NCI-H774 (cell line): ENCODE measurements around the gene VRK3.
"Not testable (repeated sequence)": the region's sequence is repeated elsewhere in the genome, so short reads cannot be mapped to it uniquely, and the experiment has no call there.

Source experiments
- DNase-seq: peaks from one replicate; lab custom pipeline; 2025; lab: John Stamatoyannopoulos, UW

VRK3 gene

DNA sequence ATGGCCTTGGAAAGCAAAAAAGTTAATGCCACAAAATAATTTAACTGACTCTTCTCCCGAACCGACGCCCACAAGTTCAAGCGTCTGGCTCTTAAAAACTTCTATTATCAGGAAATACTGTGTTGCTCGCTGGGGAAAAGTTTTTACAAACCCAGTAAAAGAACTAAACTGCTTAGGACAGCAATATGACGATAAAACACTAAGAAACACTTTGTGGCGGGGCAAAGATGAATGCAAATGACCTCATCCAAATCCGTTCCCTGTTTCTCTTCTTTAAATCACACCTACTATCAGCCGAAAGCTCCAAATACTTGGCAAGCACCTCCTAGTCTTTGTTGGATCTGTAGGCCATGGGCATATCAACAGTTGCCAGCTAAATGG, 69.1 kb downstream of the VRK3 start:
- no peak for DNase-seq

DNA sequence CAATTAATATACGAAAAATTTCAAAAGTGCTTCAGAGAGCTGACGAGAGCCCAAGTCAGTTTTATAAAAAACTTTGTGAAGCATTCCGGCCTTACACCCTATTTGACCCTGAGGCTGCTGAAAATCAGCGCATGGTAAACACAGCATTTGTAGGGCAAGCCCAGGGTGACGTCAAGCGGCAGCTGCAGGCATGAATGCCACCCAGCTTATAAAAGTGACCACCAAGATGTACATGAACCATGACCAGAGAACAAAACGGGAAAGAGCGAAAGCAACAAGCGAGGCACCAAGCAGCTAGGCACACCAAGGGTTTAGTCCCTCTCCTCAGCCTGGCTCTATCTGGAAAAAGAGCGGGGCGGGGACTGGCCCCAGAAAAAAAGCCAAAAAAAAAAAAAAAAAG, 70.2 kb downstream of the VRK3 start:
- DNase-seq = peak; percentile 34

DNA sequence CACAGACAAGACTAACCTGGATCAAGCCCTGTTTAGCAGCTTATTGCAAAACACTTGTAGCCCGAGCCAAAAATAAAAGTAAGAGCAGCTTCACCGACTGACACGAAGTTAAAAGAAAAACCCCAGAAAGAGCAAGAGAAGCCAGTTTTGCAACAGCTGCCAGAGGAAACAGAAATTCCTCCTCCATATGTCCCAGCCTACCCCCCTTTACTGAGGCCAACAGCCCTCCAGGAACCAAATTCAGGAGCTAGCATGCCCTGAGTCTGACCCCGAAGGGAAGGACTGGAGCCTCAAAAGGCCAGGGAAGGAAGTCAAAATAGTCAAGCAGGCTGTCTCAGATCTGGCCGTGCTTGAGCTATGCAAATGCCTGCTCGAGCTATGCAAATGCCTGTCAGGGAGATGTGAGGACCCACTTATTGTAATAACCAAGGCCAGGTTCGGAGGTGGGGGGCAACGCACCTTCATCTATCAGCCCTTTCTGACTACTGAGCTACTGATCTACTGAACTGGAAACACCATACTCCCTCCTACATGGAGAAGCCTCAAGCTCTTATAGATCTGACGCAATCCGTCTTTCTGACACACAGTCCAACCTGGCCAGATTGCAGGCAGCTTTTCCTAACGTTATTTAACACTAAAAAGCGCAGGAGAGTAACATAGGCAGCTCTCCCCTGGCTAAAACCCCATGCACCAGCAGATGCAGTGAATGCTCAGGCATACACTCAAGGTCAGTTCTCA, 70.9 kb downstream of the VRK3 start:
- no peak for DNase-seq

DNA sequence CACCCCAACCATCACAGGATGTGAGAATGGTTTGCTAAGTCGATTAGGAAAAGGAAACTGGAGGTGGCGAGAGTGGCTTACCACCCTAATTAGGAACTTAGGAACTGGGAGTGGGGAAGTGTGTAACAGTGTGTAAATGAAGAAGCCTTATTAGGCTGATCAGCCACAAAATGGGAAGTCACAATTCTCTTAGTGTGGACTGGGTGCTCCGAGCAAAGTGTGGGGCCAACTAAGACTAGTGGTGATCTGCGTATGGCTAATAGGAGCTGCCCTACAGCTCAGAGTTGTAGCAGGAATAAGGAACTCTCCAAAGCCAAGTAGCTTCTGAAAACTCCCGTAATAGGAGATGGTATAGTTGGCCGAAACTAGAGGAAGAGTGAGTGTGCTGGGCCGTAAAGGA, 71.8 kb downstream of the VRK3 start:
- DNase-seq = no peak

DNA sequence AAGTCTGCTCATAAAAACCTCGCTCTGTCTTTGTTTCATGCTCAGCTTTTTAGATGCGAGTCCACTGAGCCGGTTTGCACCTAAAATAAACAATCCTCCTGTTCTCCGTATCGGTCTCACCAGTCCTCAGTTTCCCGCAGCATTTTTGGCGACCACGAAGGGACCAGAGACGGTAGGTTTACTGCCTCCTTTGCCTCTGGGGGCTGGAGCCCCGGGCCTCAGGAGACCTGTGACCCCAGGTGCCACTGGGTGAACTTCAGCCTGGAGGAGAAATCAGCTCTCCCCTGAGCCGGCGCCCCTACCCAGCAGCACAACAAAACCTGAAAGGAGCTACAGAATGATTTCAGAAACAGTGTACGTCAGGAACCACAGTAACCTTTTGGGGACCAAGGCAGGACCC, 72.3 kb downstream of the VRK3 start:
- no peak for DNase-seq

DNA sequence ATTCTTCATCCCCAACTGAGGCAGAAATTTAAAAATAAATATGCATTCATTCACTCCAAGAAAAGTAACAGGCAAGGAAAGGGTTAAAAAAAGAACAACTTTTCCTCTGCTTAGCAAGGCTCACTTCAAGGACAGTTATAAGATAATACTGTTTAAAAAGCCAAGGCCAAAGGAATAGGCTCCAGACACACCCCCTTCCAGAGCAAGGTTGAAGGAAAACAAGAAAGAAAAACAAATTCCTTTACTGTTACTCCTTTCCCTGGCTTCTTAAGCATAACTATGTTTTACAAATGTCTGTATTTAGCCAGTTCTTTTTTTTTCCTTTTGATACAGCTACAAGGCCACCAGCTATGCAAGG, 72.7 kb downstream of the VRK3 start:
- no peak for DNase-seq

DNA sequence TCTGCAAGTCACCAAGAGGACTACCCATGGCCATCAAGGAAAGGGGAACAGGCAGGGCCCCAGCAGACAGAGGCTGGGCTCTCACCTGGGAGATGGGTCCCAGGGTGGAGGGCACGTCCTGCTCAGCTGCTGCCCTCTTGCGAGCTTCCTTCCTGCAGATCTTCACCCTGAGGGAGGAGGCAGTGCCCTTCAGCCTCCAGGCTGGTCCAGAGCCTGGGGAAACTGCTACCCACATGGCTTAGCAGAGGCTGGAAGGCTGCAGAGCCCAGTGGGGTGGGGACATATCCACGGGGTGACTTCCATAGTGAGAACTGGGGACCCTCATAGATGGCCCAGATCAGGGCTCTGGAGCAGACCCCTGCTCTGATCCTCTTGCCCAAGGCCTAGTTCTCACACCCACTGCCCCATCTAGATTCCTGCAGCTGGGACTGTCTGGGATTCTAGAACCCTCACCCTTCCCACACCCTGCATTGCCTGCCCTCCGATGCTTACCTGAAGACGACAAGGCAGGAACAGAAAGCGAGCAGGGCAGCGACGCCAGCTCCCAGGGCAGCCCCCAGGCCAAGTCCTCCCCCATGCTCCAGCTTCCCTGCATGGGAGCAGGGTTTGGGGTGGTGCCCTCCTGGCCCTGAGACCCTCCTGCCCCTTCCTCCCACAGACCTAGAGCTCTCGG, 73.2 kb downstream of the VRK3 start:
- no peak for DNase-seq

DNA sequence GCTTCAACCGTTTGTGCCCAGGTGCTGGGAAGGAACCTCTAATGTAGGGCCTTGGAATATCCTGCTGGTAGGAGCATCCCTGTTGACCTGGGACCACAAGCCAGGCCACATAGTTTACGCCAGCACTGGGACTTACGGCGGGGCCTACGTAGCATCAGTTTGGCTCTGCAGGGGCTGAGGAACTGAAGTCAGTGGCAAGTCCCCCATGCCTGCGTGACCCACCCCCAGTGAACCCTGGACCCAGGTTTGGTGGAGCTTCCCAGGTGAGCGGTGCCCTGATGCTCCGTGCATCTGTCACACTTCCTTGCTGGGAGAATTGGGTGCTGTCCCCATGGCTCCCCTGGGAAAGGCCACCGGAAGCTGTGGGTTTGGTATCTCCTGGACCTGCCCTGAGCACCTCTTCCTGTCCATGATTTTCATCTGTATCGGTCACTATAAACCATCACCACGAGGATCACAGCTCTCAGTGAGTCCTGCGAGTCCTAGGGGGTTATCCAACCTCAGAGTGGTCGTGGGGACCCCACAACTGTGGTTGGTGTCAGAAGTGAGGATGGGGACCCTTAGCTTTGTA, 74.1 kb downstream of the VRK3 start:
- no peak for DNase-seq

DNA sequence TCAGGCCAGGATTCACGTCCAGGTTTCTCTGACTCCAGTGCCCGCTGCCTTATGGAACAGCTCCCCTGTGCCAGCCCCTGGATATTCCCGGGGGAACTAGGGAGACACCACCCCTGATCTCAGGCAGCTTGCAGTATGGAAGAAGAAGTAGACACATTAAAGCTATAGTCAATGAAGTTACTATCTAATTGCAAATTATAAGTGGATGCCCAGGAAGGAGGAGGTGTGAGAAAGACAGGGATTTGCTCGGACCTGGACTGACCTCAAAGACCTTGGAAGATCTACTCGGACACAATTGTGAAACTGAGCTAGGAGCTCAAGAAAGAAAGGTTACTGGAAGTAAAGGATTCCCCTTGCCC, 74.6 kb downstream of the VRK3 start:
- no peak for DNase-seq

DNA sequence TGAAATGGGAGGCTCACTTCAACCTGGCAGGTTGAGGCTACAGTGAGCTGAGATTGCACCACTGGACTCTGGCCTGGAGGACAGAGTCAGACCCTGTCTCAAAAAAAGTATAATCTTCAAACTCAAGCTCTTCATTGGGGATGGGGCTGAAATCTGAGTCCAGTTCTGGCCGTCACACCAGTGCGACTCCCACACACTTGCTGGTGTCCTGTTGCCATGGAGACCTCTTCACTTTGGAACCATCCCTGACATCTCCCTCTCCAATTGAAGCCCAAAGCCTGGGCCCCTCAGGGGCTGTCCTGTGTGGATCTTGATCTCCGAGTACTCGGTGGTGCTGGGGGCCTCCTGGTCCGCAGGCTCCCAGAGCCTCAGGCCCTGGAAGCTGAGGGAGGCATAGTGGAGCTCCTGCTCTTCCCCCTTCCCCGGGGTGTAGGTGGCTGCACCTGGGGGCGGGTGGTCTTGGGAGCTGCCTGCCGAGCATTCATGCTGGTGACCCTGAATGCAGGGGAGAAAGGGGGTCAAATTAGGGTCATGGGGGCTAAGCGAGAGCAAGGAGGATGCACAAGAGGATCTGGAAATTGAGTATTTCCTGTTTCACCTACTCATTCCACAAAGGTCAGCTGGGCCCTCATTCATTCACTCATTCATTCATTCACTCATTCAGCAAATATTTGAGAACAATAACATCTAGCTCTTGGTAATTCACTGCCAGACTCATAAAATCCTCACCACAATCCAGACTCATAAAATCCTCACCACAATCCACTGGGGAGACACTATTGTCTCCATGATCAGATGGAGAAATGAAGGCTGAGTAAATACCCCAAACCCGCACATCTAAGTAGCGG, 75.2 kb downstream of the VRK3 start:
- no peak for DNase-seq

DNA sequence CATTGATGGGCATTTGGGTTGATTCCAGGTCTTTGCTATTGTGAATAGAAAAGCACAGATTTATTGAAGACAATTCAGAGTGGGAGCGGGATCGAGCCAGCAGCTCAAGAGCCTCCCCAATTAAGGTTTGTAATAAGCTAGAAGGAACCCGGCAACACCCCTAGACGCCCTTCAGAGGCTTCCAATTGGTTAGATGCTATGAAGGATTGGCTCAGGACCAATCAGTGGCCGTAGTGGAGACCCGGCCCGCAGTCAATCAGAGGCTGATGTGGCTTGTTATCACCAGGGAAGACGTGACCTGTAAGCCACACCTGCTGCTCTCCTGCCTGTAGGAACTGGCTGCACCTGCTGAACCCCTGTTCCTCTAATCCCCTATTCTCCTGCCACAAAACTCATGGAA, 78.8 kb downstream of the VRK3 start:
- DNase-seq = peak; percentile 17

DNA sequence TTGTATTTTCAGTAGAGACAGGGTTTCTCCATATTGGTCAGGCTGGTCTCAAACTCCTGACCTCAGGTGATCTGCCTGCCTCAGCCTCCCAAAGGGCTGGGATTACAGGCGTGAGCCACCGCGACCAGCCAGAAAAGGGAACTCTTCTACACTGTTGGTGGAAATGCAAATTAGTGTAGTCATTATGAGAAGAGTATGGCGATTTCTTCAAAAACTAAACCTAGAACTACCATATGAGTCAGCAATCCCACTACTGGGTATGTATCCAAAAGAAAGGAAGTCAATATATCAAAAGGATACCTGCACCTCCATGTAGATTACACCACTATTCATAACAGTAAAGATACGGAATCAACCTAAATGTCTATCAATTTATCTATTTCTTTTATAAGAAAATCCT, 80.6 kb downstream of the VRK3 start:
- not testable (repeated sequence) for DNase-seq

DNA sequence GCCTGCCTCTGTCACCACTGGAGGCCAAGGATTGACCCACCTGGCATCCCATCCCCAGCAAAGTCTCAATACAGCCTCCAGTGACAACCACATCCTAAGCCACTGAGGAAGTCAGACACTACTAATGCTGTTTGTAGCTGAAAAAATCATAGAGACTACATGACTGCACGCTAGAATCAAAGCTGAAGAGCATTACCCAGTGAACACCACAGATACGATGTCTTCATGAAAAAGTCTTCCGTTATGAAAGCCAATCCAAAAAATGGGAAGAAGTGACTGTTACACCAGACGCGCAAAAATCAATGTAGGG, 84.7 kb downstream of the VRK3 start:
- no peak for DNase-seq

DNA sequence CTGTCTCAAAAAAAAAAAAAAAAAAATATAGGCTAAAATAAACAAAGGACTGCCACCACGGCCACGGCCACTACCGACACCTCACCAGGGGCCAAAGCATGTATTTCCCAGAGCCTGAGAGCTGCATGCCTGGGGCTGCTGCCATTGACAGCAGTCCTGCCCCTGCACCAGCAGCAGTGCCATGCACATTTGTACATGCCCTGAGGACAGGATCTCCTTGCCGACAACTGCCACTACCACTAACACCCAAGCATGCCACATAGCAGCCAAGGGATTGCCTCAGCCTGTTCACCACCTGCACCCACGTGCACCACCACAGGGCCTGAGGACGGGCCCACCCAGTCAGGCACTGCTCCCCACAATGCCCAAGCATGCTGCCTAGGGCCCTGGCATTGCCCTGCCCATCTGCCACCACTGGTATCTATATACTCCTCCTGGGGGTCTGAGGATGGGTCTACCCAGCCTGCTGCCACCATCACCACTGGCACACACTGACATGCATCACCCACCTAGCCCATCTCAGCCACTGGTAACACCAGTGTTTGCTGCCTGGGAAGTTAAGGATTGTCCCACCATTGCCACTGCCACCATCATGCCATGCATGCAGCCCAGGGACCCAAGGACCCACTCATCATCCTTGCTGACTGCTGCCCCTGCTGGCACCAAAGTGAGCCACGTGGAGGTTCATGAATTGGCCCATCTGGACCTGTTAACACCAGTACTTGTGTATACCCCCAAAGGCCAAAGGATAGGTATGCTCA, 85.3 kb downstream of the VRK3 start:
- DNase-seq = no peak

DNA sequence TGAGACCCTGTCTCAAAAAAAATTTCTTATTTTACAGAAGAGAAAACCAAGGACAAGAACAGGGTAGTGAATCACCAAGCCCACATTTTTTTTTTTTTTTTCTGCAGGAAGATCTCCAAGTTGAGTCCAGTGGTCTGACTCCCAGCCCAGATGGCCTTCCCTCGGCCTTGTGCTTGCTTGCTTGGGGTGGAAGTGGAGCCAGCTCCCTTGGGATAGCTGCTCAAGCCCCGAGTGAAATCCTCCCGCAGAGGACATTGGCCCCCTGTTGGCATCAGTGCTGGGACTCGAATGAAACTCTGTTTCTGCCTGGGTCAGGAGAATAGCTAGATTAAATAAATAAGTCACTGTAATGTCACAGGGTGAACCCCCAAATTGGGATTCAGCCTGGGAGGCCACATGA, 86.5 kb downstream of the VRK3 start:
- DNase-seq = no peak

DNA sequence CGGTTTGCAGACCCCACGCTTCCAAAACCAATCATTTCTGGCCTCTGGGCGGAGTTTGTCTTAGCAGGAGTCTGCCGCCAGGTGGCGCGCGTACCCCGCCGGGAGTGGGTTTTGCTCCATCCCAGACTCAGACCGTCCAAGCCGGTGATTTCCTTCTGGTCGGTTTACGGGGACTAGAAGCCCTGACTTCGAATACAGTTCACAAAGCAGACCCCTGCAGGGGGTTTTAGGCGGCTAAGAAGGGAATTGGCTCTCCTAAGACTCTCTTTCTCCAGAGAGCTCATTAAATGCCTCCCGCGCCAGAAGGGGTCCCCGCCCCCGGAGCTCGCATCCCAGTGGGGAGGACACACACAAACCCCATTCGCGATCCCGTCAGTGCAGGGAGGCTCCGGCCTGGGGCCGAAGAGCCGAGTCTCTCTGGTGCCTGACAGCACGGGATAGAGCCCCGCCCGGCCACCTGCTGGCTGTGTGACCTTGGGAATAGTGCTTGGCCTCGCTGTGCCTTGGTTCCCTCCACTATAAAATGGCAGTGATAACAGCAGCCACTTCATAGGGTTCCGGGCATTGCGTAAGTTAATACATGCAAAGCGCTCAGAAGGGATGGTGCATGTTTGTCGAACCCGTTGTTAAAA, 87.3 kb downstream of the VRK3 start:
- DNase-seq = peak; percentile 77

DNA sequence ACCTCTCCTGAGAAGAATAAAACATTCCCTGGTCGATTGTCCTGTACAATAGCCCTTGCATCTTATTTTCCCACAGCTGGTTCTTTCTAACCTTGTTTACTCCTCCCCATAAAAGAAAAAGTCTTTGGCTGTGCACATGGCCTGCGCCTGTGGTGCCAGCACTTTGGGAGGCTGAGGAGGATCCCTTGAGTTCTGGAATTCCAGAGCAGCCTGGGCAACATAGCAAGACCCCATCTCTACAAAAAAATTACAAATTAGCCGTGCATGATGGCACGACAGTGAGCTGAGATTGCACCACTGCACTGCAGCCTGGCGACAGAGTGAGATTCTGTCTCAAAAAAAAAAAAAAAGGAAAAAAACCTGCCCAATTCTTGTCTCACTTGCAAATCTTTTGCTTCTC, 88.6 kb downstream of the VRK3 start:
- no peak for DNase-seq

DNA sequence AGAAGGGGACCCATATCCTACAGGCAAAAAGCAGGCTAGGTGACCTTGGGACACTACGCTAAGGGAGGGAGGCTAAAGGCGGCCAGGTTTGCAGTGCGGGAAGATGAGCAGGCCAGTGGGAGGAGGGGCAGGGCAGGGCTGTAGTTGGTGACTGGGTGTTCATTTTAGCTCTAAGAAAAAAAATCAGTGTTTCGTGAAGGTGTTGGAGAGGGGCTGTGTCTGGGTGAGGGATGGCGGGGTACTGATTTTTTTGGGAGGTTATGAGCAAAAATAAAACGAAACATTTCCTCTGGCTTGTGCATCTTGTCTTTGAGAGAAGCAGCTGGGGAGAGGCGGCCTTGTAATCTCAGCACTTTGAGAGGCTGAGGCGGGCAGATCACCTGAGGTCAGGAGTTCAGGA, 91.5 kb downstream of the VRK3 start:
- DNase-seq = no peak

DNA sequence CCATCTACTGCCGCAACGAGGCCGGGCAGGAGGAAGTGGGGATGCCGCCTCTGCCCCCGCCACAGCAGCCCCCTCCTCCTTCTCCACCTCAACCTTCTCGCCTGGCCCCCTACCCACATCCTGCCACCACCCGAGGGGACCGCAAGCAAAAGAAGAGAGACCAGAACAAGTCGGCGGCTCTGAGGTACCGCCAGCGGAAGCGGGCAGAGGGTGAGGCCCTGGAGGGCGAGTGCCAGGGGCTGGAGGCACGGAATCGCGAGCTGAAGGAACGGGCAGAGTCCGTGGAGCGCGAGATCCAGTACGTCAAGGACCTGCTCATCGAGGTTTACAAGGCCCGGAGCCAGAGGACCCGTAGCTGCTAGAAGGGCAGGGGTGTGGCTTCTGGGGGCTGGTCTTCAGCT, 92.4 kb downstream of the VRK3 start:
- DNase-seq = no peak

DNA sequence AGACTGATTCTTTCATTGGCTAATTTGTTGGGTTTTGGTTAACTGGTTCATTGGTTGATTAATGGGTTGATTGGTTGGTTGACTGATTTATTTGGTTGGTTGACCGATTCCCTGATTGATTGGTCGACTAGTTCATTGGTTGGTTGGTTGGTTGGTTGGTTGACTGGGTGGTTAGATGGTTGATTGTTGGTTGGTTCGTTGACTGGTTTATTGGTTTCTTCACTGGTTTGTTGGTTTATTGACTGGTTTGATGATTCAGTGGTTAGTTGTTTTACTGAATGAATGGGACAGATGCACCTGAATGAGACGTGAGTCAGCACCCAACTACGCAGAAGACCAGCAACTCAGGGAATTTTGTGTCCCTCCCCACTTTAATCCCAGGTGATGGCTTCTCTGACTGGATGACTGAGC, 93.1 kb downstream of the VRK3 start:
- DNase-seq = no peak

DNA sequence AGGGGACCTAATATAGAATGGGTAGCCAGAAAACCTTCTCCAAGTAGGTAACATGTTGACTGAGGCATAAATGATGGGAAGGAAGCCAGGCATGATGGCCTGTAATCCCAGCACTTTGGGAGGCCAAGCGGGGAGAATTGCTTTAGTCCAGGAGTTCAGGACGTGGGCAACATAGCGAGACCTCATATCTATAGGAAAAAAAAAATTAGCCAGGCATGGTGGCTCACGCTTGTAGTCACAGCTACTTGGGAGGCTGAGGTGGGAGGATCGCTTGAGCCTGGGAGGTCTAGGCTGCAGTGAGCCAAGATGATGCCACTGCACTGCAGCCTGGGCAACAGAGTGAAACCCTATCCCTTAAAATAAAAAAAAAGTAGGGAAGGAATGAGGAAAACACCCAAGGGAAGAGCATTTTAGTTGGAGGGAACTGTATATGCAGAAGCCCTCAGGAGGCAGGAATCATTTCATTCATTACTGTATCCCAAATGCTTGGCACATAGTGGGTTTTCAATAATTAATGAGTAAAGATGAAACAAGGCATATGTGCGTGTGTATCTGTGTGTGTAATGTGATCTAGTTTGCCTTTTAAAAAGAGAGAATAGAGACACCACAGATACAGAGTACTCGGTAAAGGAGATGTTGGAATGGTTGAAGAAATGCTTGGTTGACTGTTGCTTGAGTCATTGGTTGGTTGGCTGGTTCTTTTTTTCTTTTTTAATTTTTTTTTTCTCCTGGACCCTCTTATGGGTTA, 93.7 kb downstream of the VRK3 start:
- DNase-seq = no peak
